ENCODE data around the gene TEX26. TPM values are rescaled to one million over a fixed set of nuclear protein-coding genes. Genes with fewer than 3 reads are reported as not detected.

TEX26 gene
- total and polyA plus RNA-seq, 9 of the 15 experiments (the other 6 are each of a cell fraction or from before 2014, with no cell fraction given) = not detected

DNA sequence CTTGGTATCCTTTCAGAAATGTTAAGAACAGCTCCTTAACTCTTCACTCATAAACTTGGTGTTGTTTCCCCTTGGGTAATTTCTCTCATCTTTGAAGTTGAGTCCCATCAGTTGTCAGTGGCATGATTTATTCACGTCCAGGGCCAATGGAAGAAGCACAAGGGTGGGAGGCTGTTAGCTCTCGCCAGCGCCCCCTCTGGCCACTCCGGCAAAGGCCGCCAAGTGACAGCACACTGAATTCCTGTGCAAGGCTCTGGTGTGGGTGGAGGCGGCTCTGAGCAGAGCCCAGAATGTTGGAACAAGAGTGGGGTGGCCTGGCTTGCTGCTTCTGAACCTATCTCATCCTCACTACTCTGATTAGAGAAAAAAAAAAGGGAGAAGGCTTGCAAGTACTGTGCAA lies 39.5 kb upstream of the TEX26 start:
- POLR2A ChIA-PET = no interaction called here
- no peak overlapping the region for H2AFZ ChIP-seq (ENCODE audit: low read depth, low read length)
- no peak overlapping the region for H3K9ac ChIP-seq (ENCODE audit: insufficient read depth in 1 of 2, low read depth in 2 of 2, low read length in 2 of 2)
- ATAC-seq (peak; percentile 92), DNase-seq (ENCODE audit: extremely low read depth in 1 of 4, low spot score in 3 of 4) (peak; percentile 34 to 50 (median 41)), FAIRE-seq (peak; percentile 15)
- in situ Hi-C loops (cut with MboI) (no loop called here), intact Hi-C loops (cut with micrococcal nuclease) (no loop called here)
- BruUV-seq (replicated peaks) = no TSS peak
- no peak overlapping the region for H3K4me2 ChIP-seq (ENCODE audit: insufficient read depth, low read length)
- H3K4me3 ChIP-seq = no peak overlapping the region
- H3K4me1 ChIP-seq (replicated peaks in 1 of 2; ENCODE audit: control insufficient read depth in 2 of 2, insufficient read depth in 2 of 2, low read length in 2 of 2) = no peaks in the 10 kb centered on the region
- 6% methylated on average over 3 of the region's 6 CpGs for WGBS (ENCODE audit: insufficient coverage, low coverage, missing lambda C conversion rate)
- H3K9me1 ChIP-seq (ENCODE audit: control insufficient read depth, insufficient read depth, low read length) = no peaks in the 10 kb centered on the region
- H3K36me3 ChIP-seq (ENCODE audit: control insufficient read depth, insufficient read depth, low read length) = no peaks in the 10 kb centered on the region
- no peak overlapping the region for H3K27ac ChIP-seq (ENCODE audit: extremely low read depth, low read depth, low read length)
- no peaks in the 10 kb centered on the region for H3K27me3 ChIP-seq (ENCODE audit: control insufficient read depth in 2 of 2, insufficient read depth in 2 of 2, low read length in 2 of 2)
- no peaks in the 10 kb centered on the region for H4K20me1 ChIP-seq (replicated peaks; ENCODE audit: control insufficient read depth, insufficient read depth, low read length)
- no peaks in the 10 kb centered on the region for H3K79me2 ChIP-seq (ENCODE audit: control insufficient read depth, insufficient read depth, low read length)
- CTCF ChIA-PET (ENCODE audit: low intra/inter-chr PET ratio) = no interaction called here
- H3K9me3 ChIP-seq (replicated peaks; ENCODE audit: control insufficient read depth, insufficient read depth, low read depth, low read length) = no peaks in the 10 kb centered on the region
- TF ChIP-seq, protein P1, sequence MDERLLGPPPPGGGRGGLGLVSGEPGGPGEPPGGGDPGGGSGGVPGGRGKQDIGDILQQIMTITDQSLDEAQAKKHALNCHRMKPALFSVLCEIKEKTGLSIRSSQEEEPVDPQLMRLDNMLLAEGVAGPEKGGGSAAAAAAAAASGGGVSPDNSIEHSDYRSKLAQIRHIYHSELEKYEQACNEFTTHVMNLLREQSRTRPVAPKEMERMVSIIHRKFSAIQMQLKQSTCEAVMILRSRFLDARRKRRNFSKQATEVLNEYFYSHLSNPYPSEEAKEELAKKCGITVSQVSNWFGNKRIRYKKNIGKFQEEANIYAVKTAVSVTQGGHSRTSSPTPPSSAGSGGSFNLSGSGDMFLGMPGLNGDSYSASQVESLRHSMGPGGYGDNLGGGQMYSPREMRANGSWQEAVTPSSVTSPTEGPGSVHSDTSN (CRISPR knock-in tag; IDR thresholded peaks at IDR 0.05; ENCODE audit: low read depth) = no peak
- TF ChIP-seq, protein P1 (tag; conservative IDR thresholded peaks at IDR 0.05; ENCODE audit: low read depth) = peak; percentile 81
- TF ChIP-seq, protein P2, sequence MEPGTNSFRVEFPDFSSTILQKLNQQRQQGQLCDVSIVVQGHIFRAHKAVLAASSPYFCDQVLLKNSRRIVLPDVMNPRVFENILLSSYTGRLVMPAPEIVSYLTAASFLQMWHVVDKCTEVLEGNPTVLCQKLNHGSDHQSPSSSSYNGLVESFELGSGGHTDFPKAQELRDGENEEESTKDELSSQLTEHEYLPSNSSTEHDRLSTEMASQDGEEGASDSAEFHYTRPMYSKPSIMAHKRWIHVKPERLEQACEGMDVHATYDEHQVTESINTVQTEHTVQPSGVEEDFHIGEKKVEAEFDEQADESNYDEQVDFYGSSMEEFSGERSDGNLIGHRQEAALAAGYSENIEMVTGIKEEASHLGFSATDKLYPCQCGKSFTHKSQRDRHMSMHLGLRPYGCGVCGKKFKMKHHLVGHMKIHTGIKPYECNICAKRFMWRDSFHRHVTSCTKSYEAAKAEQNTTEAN (CRISPR knock-in tag; IDR thresholded peaks at IDR 0.05) = no peak
- TF ChIP-seq, protein P3, sequence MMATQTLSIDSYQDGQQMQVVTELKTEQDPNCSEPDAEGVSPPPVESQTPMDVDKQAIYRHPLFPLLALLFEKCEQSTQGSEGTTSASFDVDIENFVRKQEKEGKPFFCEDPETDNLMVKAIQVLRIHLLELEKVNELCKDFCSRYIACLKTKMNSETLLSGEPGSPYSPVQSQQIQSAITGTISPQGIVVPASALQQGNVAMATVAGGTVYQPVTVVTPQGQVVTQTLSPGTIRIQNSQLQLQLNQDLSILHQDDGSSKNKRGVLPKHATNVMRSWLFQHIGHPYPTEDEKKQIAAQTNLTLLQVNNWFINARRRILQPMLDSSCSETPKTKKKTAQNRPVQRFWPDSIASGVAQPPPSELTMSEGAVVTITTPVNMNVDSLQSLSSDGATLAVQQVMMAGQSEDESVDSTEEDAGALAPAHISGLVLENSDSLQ (IDR thresholded peaks at IDR 0.05) = peak; percentile 94
- TF ChIP-seq CBFA2T2 (conservative IDR thresholded peaks at IDR 0.05) (no peak), PHF20 (IDR thresholded peaks at IDR 0.05; ENCODE audit: partially characterized antibody) (no peak), SIN3A (IDR thresholded peaks at IDR 0.05; ENCODE audit: borderline replicate concordance in 2 of 2, control insufficient read depth in 1 of 2, low read depth in 2 of 2, low read length in 2 of 2) (no peak), SOX6 (IDR thresholded peaks at IDR 0.05) (no peak), ZNF780A (CRISPR knock-in tag; IDR thresholded peaks at IDR 0.05) (no peak), RBM14 (IDR thresholded peaks at IDR 0.05; ENCODE audit: borderline replicate concordance, insufficient read depth, low read depth, low read length) (no peak), SREBF2 (CRISPR knock-in tag; IDR thresholded peaks at IDR 0.05) (no peak), HNRNPLL (IDR thresholded peaks at IDR 0.05; ENCODE audit: low read depth, low read length, poor library complexity, severe bottlenecking) (no peak)
- TF ChIP-seq, protein P4, sequence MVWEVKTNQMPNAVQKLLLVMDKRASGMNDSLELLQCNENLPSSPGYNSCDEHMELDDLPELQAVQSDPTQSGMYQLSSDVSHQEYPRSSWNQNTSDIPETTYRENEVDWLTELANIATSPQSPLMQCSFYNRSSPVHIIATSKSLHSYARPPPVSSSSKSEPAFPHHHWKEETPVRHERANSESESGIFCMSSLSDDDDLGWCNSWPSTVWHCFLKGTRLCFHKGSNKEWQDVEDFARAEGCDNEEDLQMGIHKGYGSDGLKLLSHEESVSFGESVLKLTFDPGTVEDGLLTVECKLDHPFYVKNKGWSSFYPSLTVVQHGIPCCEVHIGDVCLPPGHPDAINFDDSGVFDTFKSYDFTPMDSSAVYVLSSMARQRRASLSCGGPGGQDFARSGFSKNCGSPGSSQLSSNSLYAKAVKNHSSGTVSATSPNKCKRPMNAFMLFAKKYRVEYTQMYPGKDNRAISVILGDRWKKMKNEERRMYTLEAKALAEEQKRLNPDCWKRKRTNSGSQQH (CRISPR knock-in tag; IDR thresholded peaks at IDR 0.05) = no peak
- TF ChIP-seq, protein P5, sequence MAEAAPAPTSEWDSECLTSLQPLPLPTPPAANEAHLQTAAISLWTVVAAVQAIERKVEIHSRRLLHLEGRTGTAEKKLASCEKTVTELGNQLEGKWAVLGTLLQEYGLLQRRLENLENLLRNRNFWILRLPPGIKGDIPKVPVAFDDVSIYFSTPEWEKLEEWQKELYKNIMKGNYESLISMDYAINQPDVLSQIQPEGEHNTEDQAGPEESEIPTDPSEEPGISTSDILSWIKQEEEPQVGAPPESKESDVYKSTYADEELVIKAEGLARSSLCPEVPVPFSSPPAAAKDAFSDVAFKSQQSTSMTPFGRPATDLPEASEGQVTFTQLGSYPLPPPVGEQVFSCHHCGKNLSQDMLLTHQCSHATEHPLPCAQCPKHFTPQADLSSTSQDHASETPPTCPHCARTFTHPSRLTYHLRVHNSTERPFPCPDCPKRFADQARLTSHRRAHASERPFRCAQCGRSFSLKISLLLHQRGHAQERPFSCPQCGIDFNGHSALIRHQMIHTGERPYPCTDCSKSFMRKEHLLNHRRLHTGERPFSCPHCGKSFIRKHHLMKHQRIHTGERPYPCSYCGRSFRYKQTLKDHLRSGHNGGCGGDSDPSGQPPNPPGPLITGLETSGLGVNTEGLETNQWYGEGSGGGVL (CRISPR knock-in tag; IDR thresholded peaks at IDR 0.05) = no peak

Data from K562 (cell line).